Prostate gland (tissue), 2 donors: Measurements from ENCODE around the gene LGI1. TPM values are rescaled to one million over a fixed set of nuclear protein-coding genes. Genes with fewer than 3 reads are reported as not detected.

ENCODE experiments used
- DNase-seq: peaks from one replicate; pipeline ENCODE4 v3.0.0-alpha.2; 2019; ENCODE audit warnings: low spot score
- H3K27ac ChIP-seq, 2 donors: fragments of 200-600 bp; sonication (generic); 2 replicates each; pipeline ENCODE4 v1.5.1; 2017 to 2019
- H3K27me3 ChIP-seq: fragments of 200-600 bp; sonication (generic); replicated peaks from 2 replicates; pipeline ENCODE4 v1.5.1; 2019; ENCODE audit not compliant: insufficient read depth
- H3K36me3 ChIP-seq, 2 donors: fragments of 200-600 bp; sonication (generic); 1 replicate in 1 of 2; 2 replicates in 1 of 2; pipeline versions ENCODE4 v1.5.1 to v1.8.1; 2017 to 2019
- H3K4me1 ChIP-seq: fragments of 200-600 bp; sonication (generic); replicated peaks from 2 replicates; pipeline ENCODE4 v1.5.1; 2019
- H3K4me3 ChIP-seq, 2 donors: fragments of 200-600 bp; sonication (generic); 2 replicates each; pipeline ENCODE4 v1.5.1; 2017 to 2019
- H3K9me3 ChIP-seq: fragments of 200-600 bp; sonication (generic); 2 replicates; pipeline ENCODE4 v1.5.1; 2017
- CTCF ChIP-seq, 4 experiments: fragments of 200-600 bp in 2 of 4; fragments of 450-650 bp in 2 of 4; sonication (generic) in 2 of 4; IDR thresholded peaks; 1 replicate in 3 of 4; 2 replicates in 1 of 4; pipeline ENCODE4 v1.5.1; 2016 to 2019; ENCODE audit warnings: antibody characterized with exemption in 4 of 4, mild to moderate bottlenecking in 2 of 4, moderate library complexity in 2 of 4
- POLR2A ChIP-seq: fragments of 450-650 bp; IDR thresholded peaks from one replicate; pipeline ENCODE4 v1.6.1; 2016; ENCODE audit warnings: antibody characterized with exemption, mild to moderate bottlenecking
- POLR2AphosphoS5 ChIP-seq: sonication (generic); formaldehyde crosslinking; IDR thresholded peaks from one replicate; pipeline ENCODE4 v1.6.1; 2017; ENCODE audit warnings: antibody characterized with exemption
- WGBS: methylation state at CpG from one replicate; pipeline ENCODE4 v1.1.5; 2018; 5-methylcytosine and 5-hydroxymethylcytosine counted together
- intact Hi-C: fragments of 100-400 bp; cut with DNase I; formaldehyde crosslinking; loops from one replicate; pipeline ENCODE4 v1.14.2; 2022
- total RNA-seq, 2 donors: library from RNA; depleted of rRNA; stranded (reverse); fragments of >200 nt; gene quantifications; one replicate each; pipeline ENCODE4 v1.1.0, GENCODE V29; 2016

The LGI1 gene
- total RNA-seq, 2 donors from 2014 or later: 0.23 to 0.91 TPM

GRCh38 chr10:93775356-93775755 is 17.6 kb downstream of the LGI1 start:
- no peak overlapping the region for H3K4me3 ChIP-seq
- intact Hi-C loops: no loop called here
- no peak for DNase-seq
- no peak for TF ChIP-seq CTCF (IDR thresholded peaks at IDR 0.05)
- no peak for TF ChIP-seq POLR2AphosphoS5
- no peak for TF ChIP-seq POLR2A
- 52% methylated on average over 5 of the region's 5 CpGs for WGBS
- no peaks in the 10 kb centered on the region for H3K9me3 ChIP-seq
- H3K4me1 ChIP-seq: no peaks in the 10 kb centered on the region
- no peaks in the 10 kb centered on the region for H3K27me3 ChIP-seq
- H3K36me3 ChIP-seq: no peaks in the 10 kb centered on the region
- H3K27ac ChIP-seq: no peak overlapping the region

- Histone ChIP-seq H3K4me3 (no peak overlapping the region), H3K9me3 (no peaks in the 10 kb centered on the region), H3K27me3 (no peaks in the 10 kb centered on the region), H3K4me1 (no peaks in the 10 kb centered on the region), H3K36me3 (no peaks in the 10 kb centered on the region), H3K27ac (no peak overlapping the region)
- 20% methylated on average over 2 of the region's 2 CpGs for WGBS
- TF ChIP-seq POLR2AphosphoS5 (no peak), POLR2A (no peak), CTCF (IDR thresholded peaks at IDR 0.05) (no peak)
- intact Hi-C loops: no loop called here
- no peak for DNase-seq
These were observed 19.4 kb downstream of the LGI1 start for GRCh38 chr10:93777092-93777491.

- Histone ChIP-seq H3K36me3 (no peaks in the 10 kb centered on the region), H3K9me3 (no peaks in the 10 kb centered on the region), H3K4me1 (no peaks in the 10 kb centered on the region), H3K27me3 (no peaks in the 10 kb centered on the region), H3K27ac (no peak overlapping the region), H3K4me3 (no peak overlapping the region)
- WGBS: 59% methylated on average over 2 of the region's 2 CpGs
- no peak for TF ChIP-seq POLR2AphosphoS5
- TF ChIP-seq POLR2A: no peak
- no peak for TF ChIP-seq CTCF (IDR thresholded peaks at IDR 0.05)
- DNase-seq: no peak
- intact Hi-C loops: no loop called here
These were observed 26.3 kb downstream of the LGI1 start for GRCh38 chr10:93784059-93784458.

GRCh38 chr10:93788413-93789208 is 30.9 kb downstream of the LGI1 start:
- Histone ChIP-seq H3K27me3 (no peaks in the 10 kb centered on the region), H3K4me1 (no peaks in the 10 kb centered on the region), H3K36me3 (no peaks in the 10 kb centered on the region), H3K4me3 (no peak overlapping the region), H3K27ac (no peak overlapping the region), H3K9me3 (no peaks in the 10 kb centered on the region)
- no peak for DNase-seq
- intact Hi-C loops: no loop called here
- WGBS: 64% methylated on average over 3 of the region's 3 CpGs
- TF ChIP-seq CTCF (IDR thresholded peaks at IDR 0.05) (no peak), POLR2AphosphoS5 (no peak), POLR2A (no peak)

GRCh38 chr10:93790439-93790838 is 32.7 kb downstream of the LGI1 start:
- DNase-seq: no peak
- Histone ChIP-seq H3K27me3 (no peaks in the 10 kb centered on the region), H3K27ac (no peak overlapping the region), H3K4me1 (no peaks in the 10 kb centered on the region), H3K4me3 (no peak overlapping the region), H3K36me3 (no peaks in the 10 kb centered on the region), H3K9me3 (no peaks in the 10 kb centered on the region)
- TF ChIP-seq CTCF (IDR thresholded peaks at IDR 0.05): no peak
- no peak for TF ChIP-seq POLR2AphosphoS5
- no peak for TF ChIP-seq POLR2A
- intact Hi-C loops: no loop called here
- 55% methylated on average over 3 of the region's 3 CpGs for WGBS
